Chondrocyte (in vitro differentiated cells): ENCODE measurements around the gene ITLN1. TPM values are rescaled to one million over a fixed set of nuclear protein-coding genes. Genes with fewer than 3 reads are reported as not detected.

Source experiments
- DNase-seq: peaks from one replicate; pipeline ENCODE4 v3.0.0; 2021; ENCODE audit warnings: mixed read lengths, low spot score
- H3K27ac Mint-ChIP-seq: one replicate; pipeline ENCODE4 v1.8.0; 2021; ENCODE audit warnings: mild to moderate bottlenecking, moderate library complexity, mixed read lengths; ENCODE audit not compliant: unreplicated experiment
- H3K27me3 Mint-ChIP-seq: 2 replicates; pipeline ENCODE4 v1.8.0; 2021; ENCODE audit warnings: low read depth, mixed read lengths
- H3K36me3 Mint-ChIP-seq: 2 replicates; pipeline ENCODE4 v1.8.0; 2021; ENCODE audit warnings: low read depth, mixed read lengths
- H3K4me1 Mint-ChIP-seq: 2 replicates; pipeline ENCODE4 v1.8.0; 2021; ENCODE audit warnings: low read depth, mild to moderate bottlenecking, mixed read lengths
- H3K4me3 Mint-ChIP-seq: one replicate; pipeline ENCODE4 v1.8.0; 2021; ENCODE audit warnings: mild to moderate bottlenecking, moderate library complexity, mixed read lengths; ENCODE audit not compliant: unreplicated experiment
- H3K9me3 Mint-ChIP-seq: 2 replicates; pipeline ENCODE4 v1.8.0; 2021; ENCODE audit warnings: low read depth, mixed read lengths
- total RNA-seq: library from RNA; stranded (reverse); gene quantifications from 3 replicates; pipeline ENCODE4 v1.2.1, GENCODE V29; 2021
- TF ChIP-seq, protein P1 (sequence below): fragments of 200-600 bp; sonication (generic); IDR thresholded peaks from 2 replicates; pipeline ENCODE4 v1.5.0; 2021; ENCODE audit warnings: antibody characterized with exemption, mild to moderate bottlenecking, moderate library complexity

ITLN1 gene
- total RNA-seq, 1 donor from 2014 or later: not detected

DNA sequence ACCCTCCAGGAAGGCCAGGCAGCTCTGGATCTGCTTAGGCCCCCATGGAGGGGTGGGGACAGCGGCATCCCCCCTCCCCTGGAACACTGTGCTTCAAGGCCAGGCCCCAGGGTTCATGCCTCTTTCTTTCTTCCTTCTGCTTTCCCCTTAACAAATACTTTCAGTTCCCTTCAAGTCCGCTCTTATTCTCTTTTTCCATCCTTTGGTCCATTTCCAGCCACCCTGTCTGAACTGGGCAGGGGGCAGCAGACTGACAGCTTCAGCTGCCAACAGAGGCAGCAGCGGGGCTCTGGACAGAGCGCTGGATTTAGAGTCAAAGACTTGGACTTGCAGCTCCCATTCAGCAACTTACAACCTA lies 21.2 kb downstream of the ITLN1 start:
- Mint-ChIP-seq H3K4me1 (no peaks in the 10 kb centered on the region), H3K27me3 (peaks cover 7% of the 10 kb centered on the region), H3K9me3 (no peaks in the 10 kb centered on the region), H3K36me3 (no peaks in the 10 kb centered on the region), H3K27ac (no peak overlapping the region), H3K4me3 (no peak overlapping the region)
- no peak for DNase-seq
- TF ChIP-seq, protein P1, sequence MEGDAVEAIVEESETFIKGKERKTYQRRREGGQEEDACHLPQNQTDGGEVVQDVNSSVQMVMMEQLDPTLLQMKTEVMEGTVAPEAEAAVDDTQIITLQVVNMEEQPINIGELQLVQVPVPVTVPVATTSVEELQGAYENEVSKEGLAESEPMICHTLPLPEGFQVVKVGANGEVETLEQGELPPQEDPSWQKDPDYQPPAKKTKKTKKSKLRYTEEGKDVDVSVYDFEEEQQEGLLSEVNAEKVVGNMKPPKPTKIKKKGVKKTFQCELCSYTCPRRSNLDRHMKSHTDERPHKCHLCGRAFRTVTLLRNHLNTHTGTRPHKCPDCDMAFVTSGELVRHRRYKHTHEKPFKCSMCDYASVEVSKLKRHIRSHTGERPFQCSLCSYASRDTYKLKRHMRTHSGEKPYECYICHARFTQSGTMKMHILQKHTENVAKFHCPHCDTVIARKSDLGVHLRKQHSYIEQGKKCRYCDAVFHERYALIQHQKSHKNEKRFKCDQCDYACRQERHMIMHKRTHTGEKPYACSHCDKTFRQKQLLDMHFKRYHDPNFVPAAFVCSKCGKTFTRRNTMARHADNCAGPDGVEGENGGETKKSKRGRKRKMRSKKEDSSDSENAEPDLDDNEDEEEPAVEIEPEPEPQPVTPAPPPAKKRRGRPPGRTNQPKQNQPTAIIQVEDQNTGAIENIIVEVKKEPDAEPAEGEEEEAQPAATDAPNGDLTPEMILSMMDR: no peak

DNA sequence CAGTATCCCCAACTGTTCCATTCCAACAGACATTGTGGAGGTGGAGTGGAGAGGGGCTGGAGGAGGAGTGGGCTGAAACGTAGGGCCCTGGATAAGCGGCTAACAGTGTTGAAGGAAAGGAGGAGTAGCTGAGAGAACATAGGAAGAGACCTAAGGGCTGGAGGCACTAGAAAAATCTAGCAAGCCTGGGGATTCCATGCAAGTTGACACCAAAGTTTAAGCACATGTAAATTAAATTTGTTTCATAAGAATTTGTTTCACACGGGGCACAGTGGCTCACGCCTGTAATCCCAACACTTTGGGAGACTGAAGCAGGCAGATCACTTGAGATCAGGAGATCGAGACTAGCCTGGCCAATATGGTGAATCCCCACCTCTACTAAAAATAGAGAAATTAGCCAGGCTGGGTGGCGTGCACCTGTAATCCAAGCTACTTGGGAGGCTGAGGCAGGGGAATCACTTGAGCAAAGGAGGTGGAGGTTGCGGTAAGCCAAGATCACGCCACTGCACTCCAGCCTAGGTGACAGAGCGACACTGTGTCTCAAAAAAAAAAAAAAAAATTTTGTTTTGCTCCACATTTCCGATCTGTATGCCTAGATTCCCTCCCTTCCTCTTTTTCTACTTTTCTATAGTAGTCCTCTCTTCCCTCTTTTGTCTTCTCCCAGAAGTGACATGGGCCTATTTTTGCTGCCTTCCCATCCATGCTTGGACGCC lies 21.8 kb downstream of the ITLN1 start:
- TF ChIP-seq, protein P1: no peak
- no peak for DNase-seq
- no peaks in the 10 kb centered on the region for H3K4me1 Mint-ChIP-seq
- H3K4me3 Mint-ChIP-seq: no peak overlapping the region
- no peaks in the 10 kb centered on the region for H3K9me3 Mint-ChIP-seq
- no peaks in the 10 kb centered on the region for H3K36me3 Mint-ChIP-seq
- H3K27me3 Mint-ChIP-seq: peaks cover 7% of the 10 kb centered on the region
- no peak overlapping the region for H3K27ac Mint-ChIP-seq

DNA sequence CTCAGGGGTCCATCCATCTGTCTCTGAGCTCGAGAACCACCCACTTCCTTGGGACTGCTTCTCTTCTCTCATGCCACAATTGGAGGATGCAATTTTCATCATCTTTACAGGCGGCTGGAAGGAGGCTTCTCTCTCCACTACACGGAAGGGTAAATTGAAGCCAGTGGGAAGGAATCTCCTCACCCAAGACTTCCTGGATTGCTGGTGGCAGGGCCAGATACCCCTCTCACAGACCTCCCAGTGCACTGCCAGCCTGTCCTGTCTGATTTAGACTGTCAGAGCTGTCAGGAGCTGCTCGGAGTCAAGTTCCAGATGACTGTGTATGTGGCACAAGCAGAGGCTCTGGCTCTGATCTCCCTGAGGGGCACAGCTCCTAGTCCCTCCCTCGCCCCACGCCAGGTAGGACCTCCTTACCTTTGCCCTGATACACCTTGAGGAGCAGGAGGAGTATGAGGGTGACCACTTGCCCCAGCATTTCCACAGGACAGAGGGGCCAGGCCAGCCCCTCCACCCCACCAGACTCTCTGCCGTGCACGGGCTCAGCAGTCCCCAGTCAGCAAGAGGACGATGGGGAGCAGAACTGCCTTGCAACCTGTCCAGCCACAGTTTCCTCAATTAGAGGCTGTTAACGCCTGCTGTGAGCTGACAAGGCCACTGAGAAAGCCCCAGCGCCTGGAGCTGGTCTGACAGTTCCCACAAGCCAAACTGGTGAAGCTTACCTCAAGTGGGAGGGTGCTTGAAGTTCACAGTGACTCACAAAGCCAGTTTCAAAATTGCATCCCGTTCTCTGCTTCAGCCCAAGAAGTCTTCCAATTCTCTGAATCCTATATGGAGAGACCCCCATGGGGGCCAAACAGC lies 22.5 kb downstream of the ITLN1 start, which contains the start of gene CD244:
Gene CD244, minus strand, starts transcription at position 685 of the 858 bp plus-strand sequence. Its CDS starts 210 bp downstream, at position 475.
- no peaks in the 10 kb centered on the region for H3K4me1 Mint-ChIP-seq
- no peak within 1 kb of the TSS for H3K27ac Mint-ChIP-seq
- TF ChIP-seq, protein P1: no peak
- no peak for DNase-seq
- H3K36me3 Mint-ChIP-seq: no peaks in the 10 kb centered on the region
- no peak within 1 kb of the TSS for H3K4me3 Mint-ChIP-seq
- H3K9me3 Mint-ChIP-seq: no peaks in the 10 kb centered on the region
- H3K27me3 Mint-ChIP-seq: peaks cover 7% of the 10 kb centered on the region

DNA sequence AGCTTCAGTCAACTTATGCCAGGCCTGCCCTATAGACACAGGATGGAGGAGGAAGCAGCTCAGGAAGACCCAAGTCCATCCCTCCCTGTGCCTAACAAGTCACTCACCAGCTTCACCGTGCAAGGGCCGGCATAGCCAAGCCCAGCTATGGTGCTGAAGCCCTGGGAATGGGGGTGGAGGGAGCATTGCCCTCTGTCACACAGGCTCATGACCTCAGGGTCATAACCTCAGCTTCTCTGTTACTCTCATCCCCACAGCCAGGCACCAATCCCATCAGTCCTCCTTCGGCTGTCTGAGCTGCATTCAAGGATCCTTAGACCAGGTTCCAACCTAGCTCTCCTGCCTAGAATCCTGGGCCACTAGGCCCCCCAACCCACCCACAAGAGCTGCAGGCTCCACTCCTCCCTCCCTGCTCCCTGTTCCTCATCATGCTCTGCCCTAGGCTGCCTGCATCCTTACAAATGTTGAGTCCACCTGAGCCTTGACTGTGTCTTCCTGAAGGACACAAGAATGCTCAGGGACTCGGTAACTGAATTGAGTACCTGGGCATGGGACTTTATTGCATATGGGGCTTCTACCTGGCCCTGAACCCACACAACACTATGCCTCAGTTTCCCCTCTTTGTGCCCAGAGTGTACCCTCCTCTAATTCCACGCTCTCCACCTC lies 24.0 kb downstream of the ITLN1 start:
- Mint-ChIP-seq H3K9me3 (no peaks in the 10 kb centered on the region), H3K27ac (no peak overlapping the region), H3K4me1 (no peaks in the 10 kb centered on the region), H3K36me3 (no peaks in the 10 kb centered on the region), H3K4me3 (no peak overlapping the region), H3K27me3 (peaks cover 6% of the 10 kb centered on the region)
- TF ChIP-seq, protein P1: no peak
- no peak for DNase-seq

DNA sequence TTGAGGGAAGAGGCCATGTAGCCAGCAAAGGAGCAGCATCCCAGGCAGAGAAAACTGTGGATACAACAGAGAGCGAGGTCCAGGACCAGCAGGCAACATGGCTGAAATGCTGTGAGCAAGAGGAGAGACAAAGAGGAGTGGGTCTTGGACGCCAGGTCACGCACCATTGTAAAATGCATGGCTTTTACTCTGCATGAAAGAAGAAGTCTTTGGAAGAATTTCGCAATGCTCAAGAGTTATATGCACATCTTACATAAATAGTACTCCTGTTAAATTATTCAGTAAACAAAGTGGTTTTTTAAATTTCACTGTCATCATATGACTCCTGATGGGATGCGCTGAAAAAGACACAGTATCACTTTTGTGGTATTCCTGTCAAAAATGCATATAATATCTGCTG lies 25.8 kb downstream of the ITLN1 start:
- TF ChIP-seq, protein P1: no peak
- H3K4me1 Mint-ChIP-seq: no peaks in the 10 kb centered on the region
- H3K4me3 Mint-ChIP-seq: no peak overlapping the region
- no peak overlapping the region for H3K27ac Mint-ChIP-seq
- H3K36me3 Mint-ChIP-seq: no peaks in the 10 kb centered on the region
- H3K9me3 Mint-ChIP-seq: no peaks in the 10 kb centered on the region
- no peak for DNase-seq
- peaks cover 6% of the 10 kb centered on the region for H3K27me3 Mint-ChIP-seq
